Loucy (cell line): ENCODE results near the gene GAB2.
"Not testable (repeated sequence)": the region's sequence is repeated elsewhere in the genome, so short reads cannot be mapped to it uniquely, and the experiment has no call there.

Experiments
- H2AFZ ChIP-seq: fragments of 200-600 bp; sonication (generic); 2 replicates; pipeline ENCODE4 v1.6.0; 2016; ENCODE audit warnings: antibody characterized with exemption, mild to moderate bottlenecking, low read length, moderate library complexity
- H3F3A ChIP-seq: fragments of 200-600 bp; 2 replicates; pipeline ENCODE4 v1.6.0; 2016; ENCODE audit warnings: antibody characterized with exemption, low read depth, mild to moderate bottlenecking
- H3K27me3 ChIP-seq: fragments of 200-600 bp; sonication (generic); 2 replicates; pipeline ENCODE4 v1.6.1; 2014; ENCODE audit warnings: low read length, mild to moderate bottlenecking; ENCODE audit not compliant: insufficient read depth, poor library complexity, severe bottlenecking
- H3K36me3 ChIP-seq: fragments of 200-600 bp; sonication (generic); 2 replicates; pipeline ENCODE4 v1.6.1; 2016; ENCODE audit warnings: low read length; ENCODE audit not compliant: insufficient read depth
- H3K4me1 ChIP-seq: fragments of 200-600 bp; sonication (generic); 2 replicates; pipeline ENCODE4 v1.5.1; 2014; ENCODE audit warnings: low read length, mild to moderate bottlenecking; ENCODE audit not compliant: insufficient read depth, poor library complexity, severe bottlenecking
- H3K4me2 ChIP-seq: fragments of 200-600 bp; sonication (generic); 2 replicates; pipeline ENCODE4 v1.6.0; 2014; ENCODE audit warnings: antibody characterized with exemption, low read length, low read depth, mild to moderate bottlenecking; ENCODE audit not compliant: poor library complexity, severe bottlenecking
- H3K4me3 ChIP-seq: fragments of 200-600 bp; sonication (generic); 2 replicates; pipeline ENCODE4 v1.5.1; 2014; ENCODE audit warnings: low read length, mild to moderate bottlenecking, mixed read lengths; ENCODE audit not compliant: poor library complexity, severe bottlenecking
- H3K79me2 ChIP-seq: fragments of 200-600 bp; sonication (generic); 2 replicates; pipeline ENCODE4 v1.6.1; 2014; ENCODE audit warnings: low read length; ENCODE audit not compliant: insufficient read depth
- H3K9ac ChIP-seq: fragments of 200-600 bp; sonication (generic); 2 replicates; pipeline ENCODE4 v1.6.0; 2014; ENCODE audit warnings: mild to moderate bottlenecking, low read depth, low read length, moderate library complexity; ENCODE audit not compliant: poor library complexity, severe bottlenecking
- H3K9me2 ChIP-seq: fragments of 200-600 bp; sonication (generic); replicated peaks from 2 replicates; pipeline ENCODE4 v1.6.1; 2016; ENCODE audit warnings: low read depth, low read length, mixed read lengths
- H3K9me3 ChIP-seq: fragments of 200-600 bp; sonication (generic); 2 replicates; pipeline ENCODE4 v1.6.1; 2014; ENCODE audit warnings: mild to moderate bottlenecking, antibody characterized with exemption, low read length, low read depth; ENCODE audit not compliant: insufficient read depth
- H4K20me1 ChIP-seq: fragments of 200-600 bp; sonication (generic); 2 replicates; pipeline ENCODE4 v1.6.0; 2014; ENCODE audit warnings: antibody characterized with exemption, low read length, mild to moderate bottlenecking; ENCODE audit not compliant: insufficient read depth, poor library complexity, severe bottlenecking
- CTCF ChIP-seq: fragments of 200-600 bp; sonication (generic); conservative IDR thresholded peaks from 2 replicates; pipeline ENCODE4 v1.5.1; 2014; ENCODE audit warnings: mild to moderate bottlenecking, antibody characterized with exemption, low read length
- EZH2phosphoT487 ChIP-seq: fragments of 200-600 bp; IDR thresholded peaks from 2 replicates; pipeline ENCODE4 v1.6.1; 2018; ENCODE audit warnings: antibody characterized with exemption, mild to moderate bottlenecking, moderate library complexity, borderline replicate concordance

The GAB2 gene

GRCh38 chr11:78277314-78277994 is 140.2 kb downstream of the GAB2 start:
- no peaks in the 10 kb centered on the region for H3K36me3 ChIP-seq
- H3K79me2 ChIP-seq, result no peaks in the 10 kb centered on the region
- no peak for TF ChIP-seq CTCF
- TF ChIP-seq EZH2phosphoT487, result no peak
- no peaks in the 10 kb centered on the region for H3K9me2 ChIP-seq
- H3K4me1 ChIP-seq, result no peaks in the 10 kb centered on the region
- no peaks in the 10 kb centered on the region for H3K27me3 ChIP-seq
- H3K9me3 ChIP-seq, result no peaks in the 10 kb centered on the region
- no peak overlapping the region for H3K4me3 ChIP-seq
- no peak overlapping the region for H3K9ac ChIP-seq
- H3F3A ChIP-seq, result no peaks in the 10 kb centered on the region
- H3K4me2 ChIP-seq, result no peak overlapping the region
- H2AFZ ChIP-seq, result no peak overlapping the region
- H4K20me1 ChIP-seq, result no peaks in the 10 kb centered on the region

GRCh38 chr11:78276311-78276710 is 141.3 kb downstream of the GAB2 start:
- Histone ChIP-seq H3K9ac (no peak overlapping the region), H3K79me2 (no peaks in the 10 kb centered on the region), H3F3A (no peaks in the 10 kb centered on the region), H2AFZ (no peak overlapping the region), H3K4me3 (no peak overlapping the region), H3K9me2 (no peaks in the 10 kb centered on the region), H4K20me1 (no peaks in the 10 kb centered on the region), H3K4me1 (no peaks in the 10 kb centered on the region), H3K4me2 (no peak overlapping the region), H3K27me3 (no peaks in the 10 kb centered on the region), H3K36me3 (no peaks in the 10 kb centered on the region), H3K9me3 (0 out of 2 replicates have a peak, but pooled peaks cover 2% of the 10 kb centered on the region)
- TF ChIP-seq CTCF (no peak), EZH2phosphoT487 (no peak)

GRCh38 chr11:78274739-78275138 is 142.9 kb downstream of the GAB2 start:
- Histone ChIP-seq H3K4me1 (no peaks in the 10 kb centered on the region), H3K9me3 (0 out of 2 replicates have a peak, but pooled peaks cover 2% of the 10 kb centered on the region), H3F3A (no peaks in the 10 kb centered on the region)

GRCh38 chr11:78272625-78273269 is 144.9 kb downstream of the GAB2 start:
- not testable (repeated sequence) for H3K79me2 ChIP-seq, H3K4me3 ChIP-seq, H3F3A ChIP-seq, H3K9me2 ChIP-seq, H3K9me3 ChIP-seq, H3K27me3 ChIP-seq, H3K9ac ChIP-seq, H3K4me2 ChIP-seq, H2AFZ ChIP-seq, H3K4me1 ChIP-seq, H3K36me3 ChIP-seq, H4K20me1 ChIP-seq

More at GRCh38 chr11:78274739-78275138, 142.9 kb downstream of the GAB2 start:
- no peak overlapping the region for H3K4me3 ChIP-seq
- H3K9me2 ChIP-seq, result no peaks in the 10 kb centered on the region
- H3K4me2 ChIP-seq, result no peak overlapping the region
- H3K27me3 ChIP-seq, result no peaks in the 10 kb centered on the region
- H2AFZ ChIP-seq, result no peak overlapping the region
- no peak overlapping the region for H3K9ac ChIP-seq
- TF ChIP-seq CTCF (no peak), EZH2phosphoT487 (no peak)
- no peaks in the 10 kb centered on the region for H3K36me3 ChIP-seq
- H4K20me1 ChIP-seq, result no peaks in the 10 kb centered on the region
- H3K79me2 ChIP-seq, result no peaks in the 10 kb centered on the region

- not testable (repeated sequence) for H3K9ac ChIP-seq, H3K9me2 ChIP-seq, H2AFZ ChIP-seq, H3K79me2 ChIP-seq, H3F3A ChIP-seq, H3K4me3 ChIP-seq, H3K36me3 ChIP-seq, H3K4me1 ChIP-seq, H4K20me1 ChIP-seq, H3K27me3 ChIP-seq, H3K4me2 ChIP-seq, H3K9me3 ChIP-seq
Observed at GRCh38 chr11:78271801-78272200, 145.8 kb downstream of the GAB2 start.
